Measurements from ENCODE around the gene ADCY6. TPM values are rescaled to one million over a fixed set of nuclear protein-coding genes. Genes with fewer than 3 reads are reported as not detected.

ADCY6 gene
- total RNA-seq (2021) (48.3 and 61.9 TPM in 2 replicates), Bru-seq, nascent RNA (percentile 57 among the genes with signal in this experiment), BruChase-seq, experiment 1, labeled RNA remaining after a 2-hour chase (percentile 83 among the genes with signal in this experiment), BruChase-seq, experiment 2, labeled RNA remaining after a 6-hour chase (percentile 83 among the genes with signal in this experiment)
- long read RNA-seq, full-length matches to known transcripts = 2 of 25 reads
- long read RNA-seq, partial matches to known transcripts = 12 of 25 reads
- long read RNA-seq, other reads (novel, unspliced or antisense) = 11 of 25 reads

GRCh38 chr12:48788854-48789775, at the start of gene ADCY6:
ADCY6 (minus strand) TSS chr12:48789089; CDS start chr12:48783434, 5,655 bp downstream.
- H3K79me2 ChIP-seq (ENCODE audit: low read depth) = peaks cover 38% of the 10 kb centered on the region
- no peaks in the 10 kb centered on the region for H3K9me2 ChIP-seq (ENCODE audit: insufficient read depth)
- DNase-seq = peak; percentile 61 to 77
- H3F3A ChIP-seq (ENCODE audit: insufficient read depth, low read depth) = peaks cover 4% of the 10 kb centered on the region
- H3K9me3 ChIP-seq (ENCODE audit: insufficient read depth, low read depth) = no peaks in the 10 kb centered on the region
- ChIA-PET CTCF (interaction anchor here (0.6 to 0.7 kb wide), 4 partner anchors 26 to 209 kb away, joined by 3 to 14 read pairs (median 4); no protein-coding TSS in a partner anchor), POLR2A (ENCODE audit: unreplicated experiment) (interaction anchor here (0.5 to 1.9 kb wide), 9 partner anchors 8 to 1502 kb away, joined by 3 to 27 read pairs (median 5); partner anchors contain the start of genes LMBR1L, SENP1 and ZNF641)
- intact Hi-C loops (cut with micrococcal nuclease; ENCODE audit: unreplicated experiment) = loop anchor here (2.0 kb wide), 1 partner anchor 72 kb away; the partner anchor contains the start of gene CCNT1
- no peaks in the 10 kb centered on the region for H4K20me1 ChIP-seq (ENCODE audit: insufficient read depth)
- 0 out of 2 replicates have a peak within 1 kb of the TSS, but pooled peaks have one; percentile 43 for H3K27ac ChIP-seq
- BruUV-seq (replicated peaks) = no TSS peak
- H3K4me2 ChIP-seq = peak within 1 kb of the TSS; percentile 99
- no peaks in the 10 kb centered on the region for H3K36me3 ChIP-seq (ENCODE audit: low read depth)
- H3K4me3 ChIP-seq = peak within 1 kb of the TSS; percentile 89
- TF ChIP-seq EZH2 (IDR thresholded peaks at IDR 0.05; ENCODE audit: low read depth) (no peak), CTCF (conservative IDR thresholded peaks at IDR 0.05) (no peak)
- H3K4me1 ChIP-seq (replicated peaks; ENCODE audit: insufficient read depth) = peaks cover 32% of the 10 kb centered on the region
- no peaks in the 10 kb centered on the region for H3K27me3 ChIP-seq (ENCODE audit: insufficient read depth, low read depth)
- peak within 1 kb of the TSS; percentile 92 for H2AFZ ChIP-seq

GRCh38 chr12:48838048-48838447, 49.2 kb upstream of the ADCY6 start:
- Histone ChIP-seq H3K36me3 (ENCODE audit: low read depth) (peaks cover 29% of the 10 kb centered on the region), H3K79me2 (ENCODE audit: low read depth) (no peaks in the 10 kb centered on the region), H3K4me1 (replicated peaks; ENCODE audit: insufficient read depth) (no peaks in the 10 kb centered on the region), H3K9me3 (ENCODE audit: insufficient read depth, low read depth) (no peaks in the 10 kb centered on the region), H3K27ac (no peak overlapping the region), H3F3A (ENCODE audit: insufficient read depth, low read depth) (no peaks in the 10 kb centered on the region), H4K20me1 (ENCODE audit: insufficient read depth) (no peaks in the 10 kb centered on the region), H3K9me2 (ENCODE audit: insufficient read depth) (no peaks in the 10 kb centered on the region), H3K4me2 (no peak overlapping the region), H3K4me3 (no peak overlapping the region), H2AFZ (no peak overlapping the region), H3K27me3 (ENCODE audit: insufficient read depth, low read depth) (no peaks in the 10 kb centered on the region)
- no TSS peak for BruUV-seq (replicated peaks)
- ChIA-PET CTCF (no interaction called here), POLR2A (ENCODE audit: unreplicated experiment) (interaction anchor here (0.5 kb wide), 1 partner anchor 161 kb away, joined by 3 read pairs; no protein-coding TSS in a partner anchor)
- DNase-seq = no peak
- intact Hi-C loops (cut with micrococcal nuclease; ENCODE audit: unreplicated experiment) = no loop called here
- no peak for TF ChIP-seq CTCF (conservative IDR thresholded peaks at IDR 0.05)
- no peak for TF ChIP-seq EZH2 (IDR thresholded peaks at IDR 0.05; ENCODE audit: low read depth)

GRCh38 chr12:48832321-48833060, 43.6 kb upstream of the ADCY6 start:
- Histone ChIP-seq H2AFZ (no peak overlapping the region), H3K9me2 (ENCODE audit: insufficient read depth) (no peaks in the 10 kb centered on the region), H3F3A (ENCODE audit: insufficient read depth, low read depth) (no peaks in the 10 kb centered on the region), H3K36me3 (ENCODE audit: low read depth) (peaks cover 30% of the 10 kb centered on the region; the same call in 1 of the 2 replicates), H3K4me1 (replicated peaks; ENCODE audit: insufficient read depth) (no peaks in the 10 kb centered on the region), H3K79me2 (ENCODE audit: low read depth) (no peaks in the 10 kb centered on the region), H3K4me3 (no peak overlapping the region), H3K4me2 (no peak overlapping the region), H3K27me3 (ENCODE audit: insufficient read depth, low read depth) (no peaks in the 10 kb centered on the region), H4K20me1 (ENCODE audit: insufficient read depth) (no peaks in the 10 kb centered on the region), H3K9me3 (ENCODE audit: insufficient read depth, low read depth) (no peaks in the 10 kb centered on the region), H3K27ac (no peak overlapping the region)
- POLR2A ChIA-PET (ENCODE audit: unreplicated experiment) = no interaction called here
- intact Hi-C loops (cut with micrococcal nuclease; ENCODE audit: unreplicated experiment) = no loop called here
- CTCF ChIA-PET = interaction anchor here (0.6 kb wide), 1 partner anchor 13 kb away, joined by 3 read pairs; no protein-coding TSS in a partner anchor
- no TSS peak for BruUV-seq (replicated peaks)
- TF ChIP-seq EZH2 (IDR thresholded peaks at IDR 0.05; ENCODE audit: low read depth) (no peak), CTCF (conservative IDR thresholded peaks at IDR 0.05) (no peak)
- DNase-seq = no peak
